ENCODE results near the gene SPG7.
"Not testable (repeated sequence)": the region's sequence is repeated elsewhere in the genome, so short reads cannot be mapped to it uniquely, and the experiment has no call there.

DNA sequence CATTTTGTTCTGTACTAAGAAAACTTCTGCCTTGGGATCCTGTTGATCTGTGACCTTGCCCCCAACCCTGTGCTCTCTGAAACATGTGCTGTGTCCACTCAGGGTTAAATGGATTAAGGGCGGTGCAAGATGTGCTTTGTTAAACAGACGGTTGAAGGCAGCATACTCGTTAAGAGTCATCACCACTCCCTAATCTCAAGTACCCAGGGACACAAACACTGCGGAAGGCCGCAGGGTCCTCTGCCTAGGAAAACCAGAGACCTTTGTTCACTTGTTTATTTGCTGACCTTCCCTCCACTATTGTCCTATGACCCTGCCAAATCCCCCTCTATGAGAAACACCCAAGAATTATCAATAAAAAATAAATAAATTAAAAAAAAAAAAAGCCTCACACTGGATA lies 44.9 kb upstream of the SPG7 start:
- TF ChIP-seq, protein P1, sequence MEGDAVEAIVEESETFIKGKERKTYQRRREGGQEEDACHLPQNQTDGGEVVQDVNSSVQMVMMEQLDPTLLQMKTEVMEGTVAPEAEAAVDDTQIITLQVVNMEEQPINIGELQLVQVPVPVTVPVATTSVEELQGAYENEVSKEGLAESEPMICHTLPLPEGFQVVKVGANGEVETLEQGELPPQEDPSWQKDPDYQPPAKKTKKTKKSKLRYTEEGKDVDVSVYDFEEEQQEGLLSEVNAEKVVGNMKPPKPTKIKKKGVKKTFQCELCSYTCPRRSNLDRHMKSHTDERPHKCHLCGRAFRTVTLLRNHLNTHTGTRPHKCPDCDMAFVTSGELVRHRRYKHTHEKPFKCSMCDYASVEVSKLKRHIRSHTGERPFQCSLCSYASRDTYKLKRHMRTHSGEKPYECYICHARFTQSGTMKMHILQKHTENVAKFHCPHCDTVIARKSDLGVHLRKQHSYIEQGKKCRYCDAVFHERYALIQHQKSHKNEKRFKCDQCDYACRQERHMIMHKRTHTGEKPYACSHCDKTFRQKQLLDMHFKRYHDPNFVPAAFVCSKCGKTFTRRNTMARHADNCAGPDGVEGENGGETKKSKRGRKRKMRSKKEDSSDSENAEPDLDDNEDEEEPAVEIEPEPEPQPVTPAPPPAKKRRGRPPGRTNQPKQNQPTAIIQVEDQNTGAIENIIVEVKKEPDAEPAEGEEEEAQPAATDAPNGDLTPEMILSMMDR (IDR thresholded peaks at IDR 0.05), result not testable (repeated sequence)
- not testable (repeated sequence) for TF ChIP-seq POLR2A (IDR thresholded peaks at IDR 0.05)
